HG02981 (cell line): ENCODE measurements around the gene RAB19.

Source experiments
- ATAC-seq: cut with Tn5 transposase; IDR thresholded peaks from one replicate; pipeline ENCODE4 v1.9.1; 2021; ENCODE audit warnings: mild to moderate bottlenecking, moderate library complexity; ENCODE audit not compliant: unreplicated experiment

Gene RAB19

GRCh38 chr7:140403878-140404564 lies at the start of gene RAB19:
Gene RAB19 (plus strand): TSS chr7:140404058. CDS start chr7:140407647, 3,589 bp downstream.
- no peak for ATAC-seq

- no peak for ATAC-seq
These were observed 45.8 kb upstream of the RAB19 start for GRCh38 chr7:140358024-140358411.

- ATAC-seq = no peak
These were observed 45.3 kb upstream of the RAB19 start for GRCh38 chr7:140358412-140359051.

GRCh38 chr7:140360697-140361229 lies 43.1 kb upstream of the RAB19 start:
- no peak for ATAC-seq

GRCh38 chr7:140364819-140365218 lies 39.0 kb upstream of the RAB19 start:
- no peak for ATAC-seq

GRCh38 chr7:140367528-140367927 lies 36.3 kb upstream of the RAB19 start:
- no peak for ATAC-seq

GRCh38 chr7:140369294-140369693 lies 34.6 kb upstream of the RAB19 start:
- ATAC-seq = no peak

- no peak for ATAC-seq
These were observed 28.5 kb upstream of the RAB19 start for GRCh38 chr7:140375323-140375722.

- ATAC-seq = no peak
These were observed 27.7 kb upstream of the RAB19 start for GRCh38 chr7:140375892-140376730.

GRCh38 chr7:140383954-140384713 lies 19.7 kb upstream of the RAB19 start:
- no peak for ATAC-seq

- no peak for ATAC-seq
These were observed 18.8 kb upstream of the RAB19 start for GRCh38 chr7:140384894-140385545.

GRCh38 chr7:140389445-140389844 lies 14.4 kb upstream of the RAB19 start:
- ATAC-seq = no peak

GRCh38 chr7:140390034-140390433 lies 13.8 kb upstream of the RAB19 start:
- peak; percentile 8 for ATAC-seq

- ATAC-seq = peak; percentile 63
These were observed 13.2 kb upstream of the RAB19 start for GRCh38 chr7:140390466-140391190.

GRCh38 chr7:140391634-140392033 lies 12.2 kb upstream of the RAB19 start:
- no peak for ATAC-seq

GRCh38 chr7:140393756-140394306 lies 10.0 kb upstream of the RAB19 start:
- no peak for ATAC-seq

- peak; percentile 99 for ATAC-seq
These were observed 5.8 kb upstream of the RAB19 start, which contains the start of gene SLC37A3 for GRCh38 chr7:140397784-140398750. Gene SLC37A3 (minus strand): TSS chr7:140398530. CDS start chr7:140382526, 16,004 bp downstream.

- ATAC-seq = no peak
These were observed 5.0 kb upstream of the RAB19 start for GRCh38 chr7:140398821-140399220.
